IMR-90 (cell line): ENCODE data around the gene RALGPS2. TPM values are rescaled to one million over a fixed set of nuclear protein-coding genes. Genes with fewer than 3 reads are reported as not detected.

ENCODE experiments used
- ATAC-seq: fragments of 200-7000 bp; cut with Tn5 transposase; 2 replicates; pipeline ENCODE4 v1.9.1; 2020; ENCODE audit warnings: low read depth, mild to moderate bottlenecking, moderate library complexity
- BruUV-seq: library from RNA; stranded (reverse); fragments of 400-500 nt; replicated peaks from 2 replicates; lab custom pipeline; 2021; lab: Mats Ljungman, UMichigan
- CTCF ChIA-PET: fragments of 300-600 bp; formaldehyde crosslinking; extraction: SDS; loops from one replicate; lab custom pipeline; 2021; ENCODE audit warnings: antibody characterized with exemption; lab: Yijun Ruan, JAX
- POLR2A ChIA-PET: fragments of 300-600 bp; sonication (Branson Sonifier 250); formaldehyde crosslinking; loops from one replicate; lab custom pipeline; 2022; ENCODE audit warnings: antibody characterized with exemption; ENCODE audit not compliant: unreplicated experiment; lab: Charles Lee
- DNase-seq: peaks from one replicate; pipeline ENCODE4 v3.0.0; 2013
- H2AFZ ChIP-seq: replicated peaks from 2 replicates; pipeline ENCODE3; 2013; ENCODE audit warnings: low read length, mild to moderate bottlenecking; ENCODE audit not compliant: poor library complexity
- H2AK5ac ChIP-seq: 2 replicates; pipeline ENCODE4 v1.6.1; 2013; ENCODE audit warnings: low read depth, low read length, inconsistent platforms
- H2AK9ac ChIP-seq: replicated peaks from 2 replicates; pipeline ENCODE3; 2013; ENCODE audit warnings: mild to moderate bottlenecking, low read depth, low read length, moderate library complexity; ENCODE audit not compliant: poor library complexity
- H2BK120ac ChIP-seq: 2 replicates; pipeline ENCODE4 v1.6.1; 2013; ENCODE audit warnings: low read depth, low read length, inconsistent platforms
- H2BK15ac ChIP-seq: 3 replicates; pipeline ENCODE4 v1.6.1; 2013; ENCODE audit warnings: low read depth, low read length, inconsistent platforms
- H2BK20ac ChIP-seq: 2 replicates; pipeline ENCODE4 v1.6.1; 2013; ENCODE audit warnings: low read depth, mild to moderate bottlenecking, inconsistent platforms, low read length, moderate library complexity
- H2BK5ac ChIP-seq: 2 replicates; pipeline ENCODE4 v1.6.1; 2013; ENCODE audit warnings: mild to moderate bottlenecking, low read depth, low read length, inconsistent platforms; ENCODE audit not compliant: poor library complexity, severe bottlenecking
- H3K14ac ChIP-seq: replicated peaks from 2 replicates; pipeline ENCODE4 v1.6.1; 2013; ENCODE audit warnings: low read depth, low read length, inconsistent platforms
- H3K18ac ChIP-seq: 2 replicates; pipeline ENCODE4 v1.6.1; 2013; ENCODE audit warnings: low read depth, low read length, control low read depth
- H3K23ac ChIP-seq: 2 replicates; pipeline ENCODE4 v1.6.1; 2013; ENCODE audit warnings: low read depth, low read length, inconsistent platforms
- H3K27ac ChIP-seq: 2 replicates; pipeline ENCODE4 v1.5.1; 2013; ENCODE audit warnings: mild to moderate bottlenecking, control low read depth, low read length; ENCODE audit not compliant: insufficient read depth
- H3K27me3 ChIP-seq: 2 replicates; pipeline ENCODE4 v1.6.1; 2013; ENCODE audit warnings: low read length; ENCODE audit not compliant: control insufficient read depth, insufficient read depth
- H3K36me3 ChIP-seq: 2 replicates; pipeline ENCODE4 v1.6.1; 2013; ENCODE audit warnings: low read length, mixed read lengths; ENCODE audit not compliant: control insufficient read depth, insufficient read depth
- H3K4ac ChIP-seq: 2 replicates; pipeline ENCODE4 v1.6.1; 2013; ENCODE audit warnings: low read depth, low read length, inconsistent platforms
- H3K4me1 ChIP-seq: 2 replicates; pipeline ENCODE4 v1.6.1; 2013; ENCODE audit warnings: low read length, mixed read lengths; ENCODE audit not compliant: control insufficient read depth, insufficient read depth
- H3K4me2 ChIP-seq: 2 replicates; pipeline ENCODE4 v1.6.1; 2013; ENCODE audit warnings: low read depth, mild to moderate bottlenecking, control low read depth, low read length, moderate library complexity
- H3K4me3 ChIP-seq: 2 replicates; pipeline ENCODE4 v1.5.1; 2013; ENCODE audit warnings: low read depth, mild to moderate bottlenecking, control low read depth, low read length, moderate library complexity; ENCODE audit not compliant: insufficient read depth
- H3K56ac ChIP-seq: 2 replicates; pipeline ENCODE4 v1.6.1; 2013; ENCODE audit warnings: low read length, inconsistent platforms; ENCODE audit not compliant: insufficient read depth; ENCODE audit errors: extremely low read depth
- H3K79me1 ChIP-seq, 2 experiments: 2 replicates each; pipeline ENCODE4 v1.6.1; 2013; ENCODE audit warnings: low read length in 2 of 2, inconsistent platforms in 1 of 2, low read depth in 1 of 2
- H3K9ac ChIP-seq: 2 replicates; pipeline ENCODE4 v1.6.1; 2013; ENCODE audit warnings: low read depth, low read length, control low read depth
- H3K9me1 ChIP-seq: 2 replicates; pipeline ENCODE4 v1.6.1; 2013; ENCODE audit warnings: low read length, inconsistent platforms; ENCODE audit not compliant: insufficient read depth
- H3K9me3 ChIP-seq: 2 replicates; pipeline ENCODE4 v1.6.1; 2013; ENCODE audit warnings: low read length; ENCODE audit not compliant: control insufficient read depth, insufficient read depth
- H4K20me1 ChIP-seq: 2 replicates; pipeline ENCODE4 v1.6.1; 2013; ENCODE audit warnings: low read length, inconsistent platforms; ENCODE audit not compliant: insufficient read depth
- H4K5ac ChIP-seq: 2 replicates; pipeline ENCODE4 v1.6.1; 2013; ENCODE audit warnings: mild to moderate bottlenecking, low read depth, low read length, control low read depth
- H4K8ac ChIP-seq, 2 experiments: 2 replicates each; pipeline ENCODE4 v1.6.1; 2013; ENCODE audit warnings: low read depth in 2 of 2, low read length in 2 of 2, control low read depth in 1 of 2, inconsistent platforms in 1 of 2
- H4K91ac ChIP-seq: 2 replicates; pipeline ENCODE4 v1.6.1; 2013; ENCODE audit warnings: low read depth, low read length, inconsistent platforms; ENCODE audit not compliant: insufficient read depth
- BHLHE40 ChIP-seq: fragments of 150-350 bp; IDR thresholded peaks from 2 replicates; pipeline ENCODE4 v1.6.1; 2016; ENCODE audit warnings: mild to moderate bottlenecking, low read depth, low read length
- WGBS, 2 experiments: methylation state at CpG; one replicate each; pipeline versions ENCODE4 v1.1.5 to v1.1.7; 2013; ENCODE audit warnings: missing lambda C conversion rate in 2 of 2; ENCODE audit not compliant: insufficient read length in 1 of 2; ENCODE audit errors: extremely low coverage in 2 of 2; 5-methylcytosine and 5-hydroxymethylcytosine counted together
- dilution Hi-C: fragments of 300-500 bp; cut with HindIII; formaldehyde crosslinking; loops from one replicate; pipeline ENCODE4 v1.14.3; 2018; ENCODE audit warnings: low sequenced_read_pairs; ENCODE audit not compliant: unreplicated experiment
- in situ Hi-C: fragments of 300-500 bp; cut with MboI; formaldehyde crosslinking; loops from 3 replicates; pipeline ENCODE4 v1.14.3; 2019; ENCODE audit warnings: low sequenced_read_pairs, inconsistent platforms, mixed read lengths
- intact Hi-C: fragments of 100-400 bp; cut with micrococcal nuclease; formaldehyde crosslinking; loops from 2 replicates; pipeline ENCODE4 v1.10.0; 2022
- polyA plus RNA-seq, 3 experiments: library from polyadenylated mRNA; depleted of rRNA; stranded (reverse); fragments of >200 nt; gene quantifications; 2 replicates each; pipeline ENCODE4 v1.2.3, GENCODE V29; 2012; ENCODE audit warnings: low replicate concordance in 1 of 3
- total RNA-seq: library from RNA; depleted of rRNA; stranded (reverse); fragments of >200 nt; gene quantifications from 2 replicates; pipeline ENCODE4 v1.2.3, GENCODE V29; 2012

The RALGPS2 gene
- total and polyA plus RNA-seq, 2 of the 4 experiments (the other 2 are of a cell fraction) = 13.8 to 148 TPM

- intact Hi-C loops (no loop called here), in situ Hi-C loops (no loop called here)
Measured at GRCh38 chr1:178898401-178898800, 173.4 kb downstream of the RALGPS2 start.

More at GRCh38 chr1:178898401-178898800, 173.4 kb downstream of the RALGPS2 start:
- Histone ChIP-seq H4K5ac (no peak overlapping the region), H2AK5ac (no peak overlapping the region), H4K8ac (no peak overlapping the region), H3K27ac (no peak overlapping the region), H4K91ac (no peak overlapping the region), H3K79me1 (no peaks in the 10 kb centered on the region), H3K14ac (no peak overlapping the region), H3K9me1 (no peaks in the 10 kb centered on the region), H2BK15ac (no peak overlapping the region), H3K18ac (no peak overlapping the region), H4K20me1 (no peaks in the 10 kb centered on the region), H2AFZ (no peak overlapping the region), H3K4me1 (no peaks in the 10 kb centered on the region), H3K9ac (no peak overlapping the region), H3K4me3 (no peak overlapping the region), H3K56ac (no peak overlapping the region), H2AK9ac (no peak overlapping the region), H2BK20ac (no peak overlapping the region), H3K23ac (no peak overlapping the region), H2BK120ac (no peak overlapping the region), H3K27me3 (no peaks in the 10 kb centered on the region), H3K4me2 (no peak overlapping the region), H3K4ac (no peak overlapping the region), H3K36me3 (peaks cover 16% of the 10 kb centered on the region), H3K9me3 (no peaks in the 10 kb centered on the region), H2BK5ac (no peak overlapping the region)
- dilution Hi-C loops = no loop called here
- no peak for TF ChIP-seq BHLHE40
- DNase-seq (no peak), ATAC-seq (no peak)
- WGBS, 2 experiments = no CpG with 5 or more reads among the region's 1 CpG
- ChIA-PET CTCF (no interaction called here), POLR2A (no interaction called here)
- no TSS peak for BruUV-seq
